Adrenal gland (tissue), 12 donors: ENCODE data around the gene PRRC2A. TPM values are rescaled to one million over a fixed set of nuclear protein-coding genes. Genes with fewer than 3 reads are reported as not detected.
A peak's percentile ranks its signal among the peaks of the same experiment; 100 is the strongest.

Source experiments
- DNase-seq, 7 donors: peaks; one replicate each; pipeline ENCODE4 v3.0.0-alpha.2; 2019 to 2020
- H3K27ac ChIP-seq, 5 donors: fragments of 200-600 bp; sonication (generic) in 4 of 5; 1 replicate in 3 of 5; 2 replicates in 2 of 5; pipeline versions ENCODE4 v1.5.1 to v1.8.0; 2016 to 2020; ENCODE audit warnings: mild to moderate bottlenecking in 1 of 5
- H3K27me3 ChIP-seq: fragments of 200-600 bp; 2 replicates; pipeline ENCODE4 v1.8.0; 2021
- H3K36me3 ChIP-seq, 2 donors: fragments of 200-600 bp; replicated peaks in 1 of 2; 1 replicate in 1 of 2; 2 replicates in 1 of 2; pipeline versions ENCODE4 v1.5.1 to v1.8.0; 2018 to 2022
- H3K4me1 ChIP-seq, 2 donors: fragments of 200-600 bp; replicated peaks in 1 of 2; 1 replicate in 1 of 2; 2 replicates in 1 of 2; pipeline versions ENCODE4 v1.5.1 to v1.8.0; 2018 to 2021
- H3K4me3 ChIP-seq, 4 donors: fragments of 200-600 bp; sonication (generic) in 3 of 4; one replicate each; pipeline ENCODE4 v1.5.1; 2016 to 2018
- H3K9me3 ChIP-seq, 3 donors: fragments of 200-600 bp; sonication (generic) in 1 of 3; replicated peaks in 1 of 3; 1 replicate in 2 of 3; 2 replicates in 1 of 3; pipeline versions ENCODE4 v1.5.1 to v1.8.0; 2016 to 2021
- CTCF ChIP-seq, 6 experiments: fragments of 450-650 bp in 4 of 6; fragments of 200-600 bp in 2 of 6; sonication (generic) in 1 of 6; IDR thresholded peaks; 1 replicate in 5 of 6; 2 replicates in 1 of 6; pipeline versions ENCODE4 v1.5.1 to v1.8.0; 2016 to 2021; ENCODE audit warnings: antibody characterized with exemption in 6 of 6, mild to moderate bottlenecking in 2 of 6, moderate library complexity in 1 of 6
- POLR2A ChIP-seq, 2 donors: fragments of 450-650 bp; IDR thresholded peaks; one replicate each; pipeline ENCODE4 v1.6.1; 2017; ENCODE audit warnings: antibody characterized with exemption in 2 of 2, mild to moderate bottlenecking in 2 of 2, moderate library complexity in 1 of 2
- WGBS, 4 donors: extraction: QIAGEN DNeasy Blood & Tissue Kit in 2 of 4; methylation state at CpG; one replicate each; pipeline versions ENCODE4 v1.1.5 to v1.1.7; 2013 to 2017; 5-methylcytosine and 5-hydroxymethylcytosine counted together
- intact Hi-C, 2 donors: fragments of 100-400 bp; cut with DNase I; formaldehyde crosslinking; loops; one replicate each; pipeline versions ENCODE4 v1.14.1 to v1.15.0; 2022 to 2023
- polyA plus RNA-seq, 3 donors: library from polyadenylated mRNA; stranded (reverse); fragments of 200-250 nt in 2 of 3; fragments of 350-450 nt in 1 of 3; fragmentation: Illumina TruSeq in 1 of 3; extraction: RNeasy Lipid Tissue Mini Kit (QIAGEN cat#74804) in 1 of 3; gene quantifications; one replicate each; pipeline ENCODE4 v1.2.3, GENCODE V29; 2013 to 2014
- total RNA-seq, 9 donors: library from RNA; depleted of rRNA in 4 of 9; stranded (reverse); fragments of >200 nt in 4 of 9; fragments of 120-200 nt in 1 of 9; fragmentation: NEBNext Ultra II Directional in 1 of 9; extraction: Animal tissue kit (Norgen Biotek cat#: 25700) in 1 of 9; gene quantifications; one replicate each; pipeline versions ENCODE4 v1.1.0 to v1.2.4, GENCODE V29; 2013 to 2023
- donor health status: healthy with polysubstance abuse.
- donor health status: Bipolar disorder and iron deficiency.
- donor health status: DM: yes; HTN: yes; CAD: no.
- donor health status: DM: no; HTN: no; CAD: no.
- donor health status: DM: no; HTN: no; CAD: no.
- donor health status: DM: yes; HTN: yes; CAD: no.

Gene PRRC2A
- total and polyA plus RNA-seq, 12 donors = 31.9 to 419 (median 121) TPM

- peaks cover 4 to 5% of the 10 kb centered on the region in 2 donors for H3K4me1 ChIP-seq
- no peaks in the 10 kb centered on the region for H3K27me3 ChIP-seq
- H3K36me3 ChIP-seq = no peaks in the 10 kb centered on the region
- intact Hi-C loops = no loop called here
- H3K27ac ChIP-seq = no peak overlapping the region
- 87 to 90% (median 89%) methylated on average over 8 of the region's 8 CpGs for WGBS, 4 donors
- no peak for DNase-seq
- H3K4me3 ChIP-seq = no peak overlapping the region
- TF ChIP-seq POLR2A (IDR thresholded peaks at IDR 0.05) (no peak), CTCF (IDR thresholded peaks at IDR 0.05) (no peak)
- H3K9me3 ChIP-seq = no peaks in the 10 kb centered on the region
Measured at GRCh38 chr6:31579546-31580437, 40.7 kb upstream of the PRRC2A start.

- no peaks in the 10 kb centered on the region for H3K36me3 ChIP-seq
- H3K4me3 ChIP-seq = peak overlapping the region in 2 of 4 donors; percentile 54 to 59
- TF ChIP-seq CTCF (IDR thresholded peaks at IDR 0.05) (no peak), POLR2A (IDR thresholded peaks at IDR 0.05) (no peak)
- H3K4me1 ChIP-seq = peaks cover 4 to 5% of the 10 kb centered on the region in 2 donors
- WGBS, 4 donors = 34 to 40% (median 38%) methylated on average over 11 of the region's 11 CpGs
- intact Hi-C loops = no loop called here
- no peak for DNase-seq
- no peaks in the 10 kb centered on the region for H3K27me3 ChIP-seq
- no peaks in the 10 kb centered on the region for H3K9me3 ChIP-seq
- peak overlapping the region in 3 of 5 donors; percentile 45 to 77 (median 75) for H3K27ac ChIP-seq
Measured at GRCh38 chr6:31580438-31580740, 40.1 kb upstream of the PRRC2A start.

GRCh38 chr6:31580807-31581433, 39.6 kb upstream of the PRRC2A start:
- H3K4me3 ChIP-seq = peak overlapping the region; percentile 54 to 73 (median 61)
- peak; percentile 6 to 61 for TF ChIP-seq POLR2A (IDR thresholded peaks at IDR 0.05)
- TF ChIP-seq CTCF (IDR thresholded peaks at IDR 0.05) = peak; percentile 78 to 98 (median 91)
- peak; percentile 79 to 91 (median 87) for DNase-seq
- H3K27me3 ChIP-seq = no peaks in the 10 kb centered on the region
- H3K36me3 ChIP-seq = no peaks in the 10 kb centered on the region
- H3K27ac ChIP-seq = peak overlapping the region in 4 of 5 donors; percentile 45 to 77 (median 68)
- H3K4me1 ChIP-seq = peaks cover 4 to 5% of the 10 kb centered on the region in 2 donors
- WGBS, 4 donors = 0 to 1% (median 1%) methylated on average over 38 to 62 of the region's 62 CpGs
- H3K9me3 ChIP-seq = no peaks in the 10 kb centered on the region
- intact Hi-C loops = no loop called here

GRCh38 chr6:31581434-31582229, 38.9 kb upstream of the PRRC2A start:
- intact Hi-C loops = no loop called here
- no peaks in the 10 kb centered on the region for H3K36me3 ChIP-seq
- H3K4me3 ChIP-seq = peak overlapping the region in 3 of 4 donors; percentile 54 to 63 (median 59)
- WGBS, 4 donors = 22 to 28% (median 26%) methylated on average over 19 to 21 of the region's 21 CpGs
- peaks cover 4 to 5% of the 10 kb centered on the region in 2 donors for H3K4me1 ChIP-seq
- no peak for TF ChIP-seq CTCF (IDR thresholded peaks at IDR 0.05)
- TF ChIP-seq POLR2A (IDR thresholded peaks at IDR 0.05) = no peak
- H3K9me3 ChIP-seq = no peaks in the 10 kb centered on the region
- DNase-seq = peak in 1 of 7 donors; percentile 27
- H3K27me3 ChIP-seq = no peaks in the 10 kb centered on the region
- H3K27ac ChIP-seq = peak overlapping the region in 4 of 5 donors; percentile 45 to 77 (median 68)
